Activated naive CD4-positive, alpha-beta T cell treated with Interleukin-2 at 50 U/mL for 16 hours (primary cell): Measurements from ENCODE around the gene R3HDM1.
"Not testable (repeated sequence)": the region's sequence is repeated elsewhere in the genome, so short reads cannot be mapped to it uniquely, and the experiment has no call there.

Experiments used
- DNase-seq: peaks from one replicate; pipeline ENCODE4 v3.0.0-alpha.2; 2020

Gene R3HDM1

GRCh38 chr2:135531231-135532197, at the start of gene R3HDM1:
Gene R3HDM1, plus strand, starts transcription at chr2:135531484. Its CDS starts 73,362 bp downstream, at chr2:135604846.
- DNase-seq: peak; percentile 94

GRCh38 chr2:135485441-135485840, 45.8 kb upstream of the R3HDM1 start:
- DNase-seq: no peak

GRCh38 chr2:135490376-135490775, 40.9 kb upstream of the R3HDM1 start:
- DNase-seq: no peak

- no peak for DNase-seq
These were observed 36.8 kb upstream of the R3HDM1 start for GRCh38 chr2:135494503-135494902.

- no peak for DNase-seq
These were observed 36.4 kb upstream of the R3HDM1 start for GRCh38 chr2:135494917-135495316.

GRCh38 chr2:135498588-135498987, 32.7 kb upstream of the R3HDM1 start:
- not testable (repeated sequence) for DNase-seq

- DNase-seq: no peak
These were observed 26.5 kb upstream of the R3HDM1 start for GRCh38 chr2:135504811-135505210.

- no peak for DNase-seq
These were observed 20.7 kb upstream of the R3HDM1 start for GRCh38 chr2:135510577-135510976.

- no peak for DNase-seq
These were observed 19.2 kb upstream of the R3HDM1 start for GRCh38 chr2:135512099-135512498.

GRCh38 chr2:135525786-135526185, 5.5 kb upstream of the R3HDM1 start:
- no peak for DNase-seq

- no peak for DNase-seq
These were observed 3.3 kb upstream of the R3HDM1 start for GRCh38 chr2:135528006-135528405.

- DNase-seq: peak; percentile 95
These were observed 712 bp upstream of the R3HDM1 start, which contains the start of gene ZRANB3 for GRCh38 chr2:135530313-135531230. Gene ZRANB3, minus strand, starts transcription at chr2:135531218.

GRCh38 chr2:135532581-135532980, 1.3 kb downstream of the R3HDM1 start:
- DNase-seq: no peak

GRCh38 chr2:135533545-135533944, 2.3 kb downstream of the R3HDM1 start:
- not testable (repeated sequence) for DNase-seq

- no peak for DNase-seq
These were observed 15.2 kb downstream of the R3HDM1 start for GRCh38 chr2:135546436-135546835.

- no peak for DNase-seq
These were observed 16.0 kb downstream of the R3HDM1 start for GRCh38 chr2:135547311-135547710.

- no peak for DNase-seq
These were observed 20.1 kb downstream of the R3HDM1 start for GRCh38 chr2:135551356-135551755.

- DNase-seq: no peak
These were observed 21.6 kb downstream of the R3HDM1 start for GRCh38 chr2:135552887-135553286.

GRCh38 chr2:135555311-135555710, 24.0 kb downstream of the R3HDM1 start:
- no peak for DNase-seq

GRCh38 chr2:135557530-135557929, 26.2 kb downstream of the R3HDM1 start:
- no peak for DNase-seq

GRCh38 chr2:135561925-135562324, 30.6 kb downstream of the R3HDM1 start:
- DNase-seq: no peak

GRCh38 chr2:135563793-135564192, 32.5 kb downstream of the R3HDM1 start:
- DNase-seq: no peak

- DNase-seq: no peak
These were observed 39.6 kb downstream of the R3HDM1 start for GRCh38 chr2:135570884-135571283.
